VCaP (cell line): ENCODE measurements around the gene PARD3B.

Source experiments
- H3K27ac ChIP-seq: fragments of 450-650 bp; 2 replicates; pipeline ENCODE4 v1.5.1; 2017
- TF ChIP-seq, protein P1 (sequence below): fragments of 450-650 bp; conservative IDR thresholded peaks from 2 replicates; pipeline ENCODE4 v1.5.1; 2017; ENCODE audit warnings: mild to moderate bottlenecking, moderate library complexity

Gene PARD3B

DNA sequence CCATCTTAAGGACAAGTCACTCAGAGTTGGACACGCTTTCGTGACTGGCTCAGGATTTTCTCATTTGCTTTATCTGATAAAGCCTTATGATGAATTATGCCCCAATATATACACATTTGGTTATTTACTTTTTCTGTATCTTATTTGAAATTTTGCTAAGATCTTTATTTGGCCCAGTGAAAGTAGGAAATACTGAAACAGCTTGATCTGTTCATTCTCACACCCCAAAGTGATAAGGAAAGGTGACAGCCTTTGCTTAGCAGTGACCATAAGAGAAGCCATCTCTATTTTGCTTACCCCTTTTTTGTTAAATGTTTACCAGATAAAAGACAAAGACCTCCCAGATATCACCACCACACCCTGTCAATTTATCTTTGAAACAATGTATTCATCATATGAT lies 428.3 kb downstream of the PARD3B start:
- TF ChIP-seq, protein P1, sequence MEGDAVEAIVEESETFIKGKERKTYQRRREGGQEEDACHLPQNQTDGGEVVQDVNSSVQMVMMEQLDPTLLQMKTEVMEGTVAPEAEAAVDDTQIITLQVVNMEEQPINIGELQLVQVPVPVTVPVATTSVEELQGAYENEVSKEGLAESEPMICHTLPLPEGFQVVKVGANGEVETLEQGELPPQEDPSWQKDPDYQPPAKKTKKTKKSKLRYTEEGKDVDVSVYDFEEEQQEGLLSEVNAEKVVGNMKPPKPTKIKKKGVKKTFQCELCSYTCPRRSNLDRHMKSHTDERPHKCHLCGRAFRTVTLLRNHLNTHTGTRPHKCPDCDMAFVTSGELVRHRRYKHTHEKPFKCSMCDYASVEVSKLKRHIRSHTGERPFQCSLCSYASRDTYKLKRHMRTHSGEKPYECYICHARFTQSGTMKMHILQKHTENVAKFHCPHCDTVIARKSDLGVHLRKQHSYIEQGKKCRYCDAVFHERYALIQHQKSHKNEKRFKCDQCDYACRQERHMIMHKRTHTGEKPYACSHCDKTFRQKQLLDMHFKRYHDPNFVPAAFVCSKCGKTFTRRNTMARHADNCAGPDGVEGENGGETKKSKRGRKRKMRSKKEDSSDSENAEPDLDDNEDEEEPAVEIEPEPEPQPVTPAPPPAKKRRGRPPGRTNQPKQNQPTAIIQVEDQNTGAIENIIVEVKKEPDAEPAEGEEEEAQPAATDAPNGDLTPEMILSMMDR = no peak
- H3K27ac ChIP-seq = no peak overlapping the region

DNA sequence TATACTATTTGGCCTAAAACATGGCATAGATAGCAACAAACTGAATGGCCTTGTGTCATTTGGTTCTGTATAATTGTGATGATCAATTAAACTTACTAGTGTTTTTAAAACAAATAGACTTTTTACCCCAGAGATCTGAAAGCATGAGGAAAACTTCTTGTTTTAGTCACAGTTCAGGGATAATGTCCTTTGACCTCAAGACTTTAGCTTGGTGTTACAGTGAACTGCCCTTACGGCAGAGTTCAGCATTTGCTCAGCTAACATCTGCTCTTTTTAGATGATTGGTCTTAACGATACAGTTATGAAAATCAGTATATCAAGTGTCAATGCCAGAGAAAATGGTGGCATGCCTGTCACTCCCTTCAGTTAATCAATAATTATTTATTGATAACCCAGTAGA lies 429.2 kb downstream of the PARD3B start:
- no peak overlapping the region for H3K27ac ChIP-seq
- TF ChIP-seq, protein P1 = no peak

DNA sequence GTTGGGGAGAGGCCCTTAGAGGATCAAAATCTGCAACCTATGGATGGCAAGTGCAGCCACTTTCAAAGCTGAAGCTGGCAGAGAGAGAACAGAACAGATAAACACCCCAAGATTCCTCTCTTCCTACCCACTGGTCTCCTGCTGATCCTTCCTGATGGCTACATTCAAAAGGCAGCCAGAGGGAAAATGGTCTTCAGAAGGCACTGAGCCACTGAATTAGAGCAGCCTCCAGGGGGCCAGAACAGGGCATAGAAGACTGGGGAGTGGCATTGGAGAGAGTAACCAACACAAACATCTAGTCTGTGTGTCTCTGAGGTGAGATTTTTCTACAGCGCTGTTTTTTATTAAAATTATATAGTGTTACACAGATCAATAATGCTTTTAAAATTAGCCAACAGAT lies 432.6 kb downstream of the PARD3B start:
- no peak overlapping the region for H3K27ac ChIP-seq
- TF ChIP-seq, protein P1 = no peak

DNA sequence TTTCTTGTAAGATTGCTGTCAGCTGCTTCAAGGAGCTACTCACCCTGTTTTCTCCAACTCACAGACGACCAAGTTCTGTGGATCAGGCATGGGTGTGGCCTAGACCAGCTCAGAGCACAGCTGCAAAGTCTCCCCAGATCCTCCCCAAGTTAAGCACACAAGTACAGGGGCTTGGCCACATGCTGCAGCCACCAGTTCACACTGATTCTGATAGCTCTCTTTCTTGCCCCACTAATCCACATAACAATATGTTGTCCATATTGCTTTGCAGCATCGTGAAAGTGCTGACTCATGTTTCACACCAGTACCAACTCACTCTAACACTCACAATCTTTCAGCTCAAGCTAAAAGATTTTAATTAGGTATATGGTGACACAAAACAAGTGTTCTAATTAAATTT lies 437.0 kb downstream of the PARD3B start:
- H3K27ac ChIP-seq = no peak overlapping the region
- TF ChIP-seq, protein P1 = no peak

DNA sequence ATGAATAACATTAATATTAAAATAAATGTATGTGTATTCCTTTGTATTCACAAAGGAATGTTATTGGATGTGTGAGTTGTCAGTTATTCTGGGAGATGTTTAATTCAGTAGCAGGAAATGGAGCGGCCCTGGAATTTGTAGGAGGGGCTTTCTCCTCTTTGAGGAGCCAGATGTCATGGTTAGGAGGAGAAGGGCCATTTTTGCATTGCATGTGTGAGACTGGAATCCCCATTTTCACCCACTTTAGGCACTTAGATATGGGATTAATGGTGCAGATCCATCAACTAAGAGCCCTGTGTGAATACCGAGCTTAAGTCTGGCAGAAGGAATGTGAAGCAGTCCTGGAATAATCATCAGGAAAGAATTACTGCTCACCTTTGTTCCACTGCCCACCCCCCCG lies 439.2 kb downstream of the PARD3B start:
- H3K27ac ChIP-seq = no peak overlapping the region
- TF ChIP-seq, protein P1 = no peak

DNA sequence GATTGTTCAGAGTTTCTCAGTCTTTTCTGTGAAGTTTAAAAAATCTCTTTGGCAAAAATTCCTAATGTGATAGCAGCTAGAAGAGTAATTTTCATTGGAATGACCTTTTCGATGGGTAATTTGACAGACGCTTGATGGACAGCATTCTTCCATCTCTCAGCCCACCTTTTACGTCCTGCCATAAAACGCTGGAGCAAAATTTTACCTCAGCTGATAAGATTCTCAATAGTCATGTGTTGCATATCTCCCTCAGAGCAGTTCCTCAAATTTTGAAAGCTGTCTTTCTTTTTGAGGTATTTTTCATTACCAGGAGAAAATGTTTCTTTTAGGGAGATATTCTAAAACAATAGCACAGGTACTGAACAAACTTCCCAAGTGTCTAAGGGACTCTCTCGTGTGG lies 441.4 kb downstream of the PARD3B start:
- TF ChIP-seq, protein P1 = no peak
- H3K27ac ChIP-seq = no peak overlapping the region

DNA sequence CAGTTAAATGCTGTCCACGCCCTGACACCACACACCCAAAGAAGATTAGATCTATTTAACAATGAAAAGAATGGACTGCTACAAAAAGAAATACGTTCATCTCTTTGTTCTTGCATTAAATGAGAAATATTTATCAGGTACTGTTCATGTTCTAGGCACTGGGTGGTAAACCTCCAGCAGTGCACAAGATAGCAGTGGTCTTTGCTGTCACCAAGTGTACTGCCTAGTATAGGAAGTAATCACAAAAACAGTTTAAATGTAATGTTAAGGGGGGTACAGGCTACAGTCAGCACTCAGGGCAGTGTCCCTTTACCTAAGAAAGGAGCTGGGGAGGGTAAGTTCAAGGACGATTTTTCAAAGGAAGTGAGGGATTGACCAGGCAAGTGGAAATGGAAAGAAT lies 443.6 kb downstream of the PARD3B start:
- no peak overlapping the region for H3K27ac ChIP-seq
- TF ChIP-seq, protein P1 = no peak

DNA sequence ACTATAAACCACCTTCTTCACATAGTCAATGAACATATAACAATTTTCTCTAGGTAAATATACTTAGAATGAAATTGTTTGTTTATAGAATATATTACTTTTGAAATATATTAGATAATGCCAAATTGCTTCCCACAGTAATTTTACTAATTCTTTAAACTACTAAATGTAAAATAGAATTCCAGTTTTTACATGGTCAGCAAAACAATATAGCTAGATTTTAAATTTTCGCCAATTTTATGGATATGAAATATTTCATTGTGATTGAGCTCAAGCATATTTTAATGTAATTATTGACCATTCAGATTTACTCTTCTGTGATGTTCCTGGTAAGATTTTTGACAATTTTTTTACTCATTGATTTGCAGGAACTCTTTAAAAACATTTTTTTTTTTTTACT lies 444.6 kb downstream of the PARD3B start:
- TF ChIP-seq, protein P1 = no peak
- H3K27ac ChIP-seq = no peak overlapping the region
